ENCODE data around the gene CCDC88A.
A peak's percentile ranks its signal among the peaks of the same experiment; 100 is the strongest.

CCDC88A gene

DNA sequence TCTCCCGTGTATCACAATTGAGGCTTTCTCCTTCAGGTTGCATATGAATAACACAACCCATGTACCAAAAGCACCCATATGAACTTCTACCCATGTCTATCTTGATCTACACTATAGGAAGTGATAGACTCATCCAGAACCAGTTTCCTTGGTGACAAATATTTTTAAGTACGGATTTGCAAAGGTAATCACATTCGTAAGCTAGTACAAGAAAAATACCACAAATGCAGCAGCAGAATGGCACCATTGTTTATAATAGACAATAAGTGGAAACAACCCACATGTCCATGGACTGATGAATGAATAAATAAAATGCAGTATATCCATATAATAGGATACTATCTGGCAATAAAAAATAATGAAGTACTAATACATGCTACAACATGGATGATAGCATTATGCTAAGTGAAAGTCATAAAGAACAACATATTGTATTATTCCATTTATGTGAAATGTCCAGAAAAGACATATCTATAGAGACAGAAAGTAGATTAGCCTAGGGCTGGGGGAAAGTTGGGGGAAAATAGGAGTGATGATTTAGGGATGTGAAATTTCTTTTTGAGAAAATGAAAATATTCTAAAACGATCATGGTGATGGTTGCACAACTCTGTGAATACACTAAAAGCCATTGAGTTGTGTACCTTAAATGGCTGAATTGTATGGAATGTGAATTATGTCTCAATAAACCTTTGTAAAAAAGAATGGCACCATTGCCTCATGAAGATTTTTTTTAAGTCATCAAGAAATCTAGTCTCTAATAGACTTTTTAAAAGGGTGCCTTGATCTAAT lies 3.4 kb upstream of the CCDC88A start:
- DNase-seq (ENCODE audit: low read depth in 2 of 2) = no peak

DNA sequence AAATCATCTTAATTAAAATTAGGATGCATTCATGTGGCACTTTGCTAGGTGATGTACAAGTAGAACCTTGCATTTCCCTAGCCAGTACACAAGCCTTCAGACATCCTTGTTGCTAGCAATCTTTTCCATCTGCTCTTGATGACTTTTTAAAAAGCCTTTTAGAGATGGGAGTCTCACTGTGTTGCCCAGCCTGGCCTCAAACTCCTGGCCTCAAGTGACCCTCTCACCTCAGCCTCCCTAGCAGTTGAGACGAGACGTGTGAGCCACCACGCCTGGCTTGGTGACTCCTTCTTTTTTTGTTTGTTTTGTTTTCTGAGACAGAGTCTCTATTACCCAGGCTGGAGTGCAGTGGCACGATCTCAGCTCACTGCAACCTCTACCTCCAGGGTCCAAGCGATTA lies 1.7 kb upstream of the CCDC88A start:
- no peak for DNase-seq (ENCODE audit: low read depth in 2 of 2)

DNA sequence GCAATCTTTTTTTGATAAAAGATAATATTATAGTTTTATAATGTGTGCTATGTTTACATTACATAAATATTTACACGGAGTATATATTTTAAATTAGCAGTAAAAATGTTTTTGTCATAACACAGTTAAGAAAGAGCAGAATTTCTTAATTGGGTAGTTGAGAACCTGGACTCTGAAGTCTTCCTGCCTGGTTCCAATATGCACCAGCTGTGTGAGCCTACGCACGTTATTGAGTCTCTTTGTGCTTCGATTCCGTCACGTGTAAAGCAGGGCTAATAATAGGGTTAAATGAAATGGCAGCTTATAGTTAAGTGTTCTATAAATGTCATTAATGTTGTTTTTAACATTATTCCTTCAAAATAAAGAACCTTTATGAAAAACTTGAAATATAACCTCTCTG lies 1.2 kb upstream of the CCDC88A start:
- no peak for DNase-seq (ENCODE audit: low read depth in 2 of 2)

DNA sequence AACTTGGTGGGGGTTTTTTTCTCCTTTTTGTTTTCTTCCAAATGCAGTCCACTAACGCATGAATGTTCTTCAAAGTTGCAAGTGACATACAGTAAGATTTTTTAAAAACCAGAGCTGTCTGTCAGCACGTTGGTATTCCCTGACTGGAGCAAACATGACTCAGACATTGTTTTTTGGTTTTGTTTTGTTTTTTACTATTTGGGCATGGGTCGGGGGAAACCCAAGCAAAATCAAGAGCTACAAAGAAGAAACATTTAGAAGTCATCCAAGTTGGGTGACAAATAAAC lies 726 bp upstream of the CCDC88A start:
- no peak for DNase-seq (ENCODE audit: low read depth in 2 of 2)

DNA sequence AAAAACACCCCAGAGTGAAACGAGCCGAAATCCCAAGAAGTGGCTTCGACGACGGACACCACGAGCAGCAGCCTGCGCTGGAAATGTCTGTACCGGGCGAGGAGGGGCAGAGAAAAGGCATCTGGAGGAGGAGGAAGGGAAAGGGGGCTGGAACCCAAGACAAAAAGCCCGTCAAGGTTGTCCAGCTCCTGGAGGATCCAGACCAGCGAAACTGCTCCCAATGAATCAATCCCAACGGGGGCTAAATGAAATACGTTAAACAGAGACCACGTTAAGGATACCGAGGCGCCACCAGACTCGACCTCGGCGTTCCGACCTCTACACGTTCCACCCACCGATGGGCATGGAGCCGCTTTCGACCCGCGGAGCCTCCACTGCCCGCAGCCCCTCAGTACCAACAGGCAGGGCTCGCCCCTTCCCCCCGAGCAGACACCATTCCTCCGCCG lies 400 bp downstream of the CCDC88A start:
- peak in 1 of 2 donors; percentile 1 for DNase-seq (ENCODE audit: low read depth in 2 of 2)

DNA sequence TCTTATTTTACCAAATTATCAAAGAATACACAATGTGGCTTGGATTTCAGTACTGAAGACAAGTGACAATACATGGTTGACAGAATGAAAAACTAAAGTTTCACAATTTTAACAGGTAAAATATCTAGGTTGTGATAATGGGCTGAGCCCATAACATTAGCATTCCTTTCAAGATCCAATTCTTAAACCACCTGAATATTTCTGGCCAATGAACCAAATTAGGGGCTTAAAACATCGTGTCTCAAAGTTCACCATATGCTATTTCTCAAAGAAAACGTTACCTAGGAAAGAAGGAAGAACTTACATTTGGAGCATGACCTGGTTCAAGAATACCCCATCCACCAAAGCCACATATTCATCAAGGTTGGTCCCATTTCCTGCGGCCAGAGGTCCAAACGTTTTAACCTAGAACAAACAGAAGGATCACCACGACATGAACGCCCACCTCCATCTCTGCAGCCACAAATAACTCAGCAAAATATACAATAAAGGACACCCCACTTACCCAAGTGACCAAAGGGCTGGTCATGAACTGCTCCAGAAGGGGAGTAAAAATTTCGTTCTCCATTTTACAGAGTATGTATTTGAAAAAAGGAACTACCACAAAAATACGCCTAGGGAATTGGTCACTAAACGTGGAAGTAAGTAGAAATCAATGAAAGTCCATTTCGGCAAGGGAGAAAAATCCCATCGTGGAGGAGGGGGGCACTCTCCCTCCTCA lies 984 bp downstream of the CCDC88A start:
- no peak for DNase-seq (ENCODE audit: low read depth in 2 of 2)

DNA sequence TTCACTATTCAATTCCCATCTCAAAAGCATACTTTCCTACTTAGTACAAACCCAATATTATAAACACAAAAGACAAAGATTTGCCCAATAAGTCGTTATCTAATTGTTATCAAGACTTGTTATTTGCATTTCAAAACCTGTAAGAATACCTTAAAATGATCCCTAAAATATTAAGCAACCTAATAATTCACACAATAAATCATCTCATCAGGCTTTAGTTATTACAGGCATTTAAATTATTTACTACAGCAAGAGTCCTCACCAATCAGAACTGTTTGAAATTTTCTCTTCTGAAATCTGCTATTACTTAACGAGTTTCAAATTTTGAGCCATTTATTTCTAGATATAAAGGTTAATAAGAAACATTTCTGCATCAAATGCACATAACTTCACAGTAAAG lies 1.6 kb downstream of the CCDC88A start:
- no peak for DNase-seq (ENCODE audit: low read depth in 2 of 2)

DNA sequence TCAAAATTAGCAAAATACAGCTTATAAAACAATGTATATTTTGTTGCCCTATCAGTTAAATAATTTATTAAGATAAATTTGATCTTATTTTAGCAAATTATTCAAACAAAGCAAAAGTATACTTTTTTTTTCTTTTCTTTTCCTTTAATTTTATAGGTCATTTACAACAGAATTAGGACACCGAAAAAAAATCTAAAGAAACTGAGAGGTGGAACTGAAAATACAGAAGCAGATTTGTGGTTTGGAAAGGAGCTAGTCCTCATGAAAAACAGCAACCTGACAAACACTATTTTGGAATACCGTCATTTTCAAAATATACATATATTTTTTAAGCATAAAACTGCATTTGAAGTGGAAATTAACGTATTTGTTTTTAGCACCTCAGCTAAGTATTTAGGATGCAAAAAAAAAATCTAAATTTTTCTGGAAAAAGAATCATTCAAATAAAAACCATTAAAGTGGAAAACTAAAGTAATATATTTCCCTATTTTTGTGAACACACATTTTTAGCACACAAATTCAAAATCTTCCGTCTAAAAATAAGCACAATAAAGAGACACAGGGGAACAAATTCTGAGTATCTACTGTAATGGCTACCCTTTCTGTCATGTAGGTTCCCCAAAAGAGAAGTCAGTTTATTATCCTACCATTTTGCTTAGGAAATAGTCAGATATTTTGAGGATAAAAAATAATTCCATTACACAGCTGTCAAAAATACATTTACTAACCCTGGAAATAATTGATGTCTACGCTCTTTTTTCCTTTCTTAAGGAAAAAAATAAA lies 2.7 kb downstream of the CCDC88A start:
- DNase-seq (ENCODE audit: low read depth in 2 of 2) = no peak

DNA sequence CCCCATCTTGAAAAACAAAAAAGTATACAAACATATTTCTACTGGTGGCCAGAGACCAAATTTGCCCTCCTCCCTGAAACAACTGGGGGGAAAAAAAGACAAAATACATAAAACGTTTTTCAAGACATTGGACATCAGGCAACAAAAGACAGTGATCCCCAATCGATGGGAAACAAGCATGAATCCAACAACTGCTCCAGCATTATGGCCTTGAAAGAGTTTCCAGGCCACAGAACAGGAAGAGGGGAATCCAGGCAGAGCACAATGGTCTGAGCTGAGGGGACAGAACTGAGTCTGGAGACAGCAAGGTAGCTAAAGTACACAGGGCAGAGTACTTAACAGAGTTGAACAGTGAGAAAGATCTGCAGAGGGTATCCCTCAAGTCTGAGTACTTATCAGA lies 4.4 kb downstream of the CCDC88A start:
- no peak for DNase-seq (ENCODE audit: low read depth in 2 of 2)

DNA sequence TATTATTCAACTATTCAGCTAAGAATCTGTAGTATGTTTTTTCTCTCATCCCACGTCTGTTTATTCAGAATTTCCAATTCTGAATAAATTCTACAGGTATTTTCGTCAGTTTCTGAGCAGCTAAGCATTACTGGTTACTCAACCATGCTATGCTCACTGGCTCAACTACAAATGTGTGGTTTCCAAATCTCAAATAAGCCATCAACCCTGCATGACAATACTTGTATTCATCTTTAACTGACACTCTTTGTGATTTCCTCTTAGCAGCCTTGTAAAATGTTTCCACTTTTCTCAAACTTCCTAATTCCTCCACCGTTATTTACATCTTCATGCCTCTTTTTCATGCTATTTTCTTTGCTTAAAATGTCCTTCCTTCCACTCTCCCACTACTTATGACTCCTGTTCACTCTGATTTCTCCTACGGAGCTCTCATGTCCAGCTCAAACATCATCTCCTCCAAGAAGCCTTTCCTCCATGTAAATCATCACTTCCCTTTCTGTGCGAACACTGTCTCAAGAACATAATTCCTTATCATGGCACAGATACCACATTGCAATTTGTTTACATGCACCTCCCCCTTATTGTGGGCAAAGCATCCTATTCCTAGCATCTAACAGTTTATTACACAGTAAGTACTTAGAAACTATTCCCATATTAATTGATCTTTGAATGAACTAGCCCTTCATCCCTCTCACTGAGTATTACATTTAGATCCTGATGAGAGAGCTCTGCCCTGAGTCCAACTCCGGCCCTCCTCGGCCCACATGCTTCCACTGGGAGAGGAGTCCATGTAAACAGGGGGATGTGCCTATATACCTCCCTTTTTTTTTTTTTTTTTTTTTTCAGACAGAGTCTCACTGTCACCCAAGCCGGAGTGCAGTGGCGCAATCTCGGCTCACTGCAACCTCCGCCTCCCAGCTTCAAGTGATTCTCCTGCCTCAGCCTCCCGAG lies 10.5 kb downstream of the CCDC88A start:
- DNase-seq (ENCODE audit: low read depth in 2 of 2) = no peak

DNA sequence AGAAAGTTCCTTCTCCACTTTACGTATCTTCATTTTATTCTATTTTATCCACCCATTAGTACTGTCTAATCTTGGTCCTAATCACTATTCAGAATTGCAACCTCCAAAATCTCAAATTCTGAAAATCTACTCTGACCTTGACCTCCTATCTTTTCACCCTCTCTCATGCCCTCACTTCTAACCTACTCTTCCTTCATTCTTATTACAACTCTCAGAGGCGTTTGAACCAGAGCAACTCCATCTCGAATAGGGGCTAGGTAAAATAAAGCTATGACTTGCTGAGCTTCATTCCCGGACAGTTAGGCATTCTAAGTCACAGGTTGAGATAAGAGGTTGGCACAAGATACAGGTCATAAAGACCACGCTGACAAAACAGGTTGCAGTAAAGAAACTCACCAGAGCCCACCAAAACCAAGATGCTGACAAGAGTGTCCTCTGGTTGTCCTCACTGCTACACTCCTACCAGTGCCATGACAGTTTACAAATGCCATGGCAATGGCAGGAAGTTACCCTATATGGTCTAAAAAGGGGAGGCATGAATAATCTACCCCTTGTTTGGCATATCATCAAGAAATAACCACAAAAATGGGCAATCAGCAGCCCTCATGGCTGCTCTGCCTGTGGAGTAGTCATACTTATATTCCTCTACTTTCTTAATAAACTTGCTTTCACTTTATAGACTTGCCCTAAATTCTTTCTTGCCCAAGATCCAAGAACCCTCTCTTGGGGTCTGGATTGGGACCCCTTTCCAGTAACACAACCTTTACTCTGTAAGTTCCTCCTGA lies 11.4 kb downstream of the CCDC88A start:
- no peak for DNase-seq (ENCODE audit: low read depth in 2 of 2)

DNA sequence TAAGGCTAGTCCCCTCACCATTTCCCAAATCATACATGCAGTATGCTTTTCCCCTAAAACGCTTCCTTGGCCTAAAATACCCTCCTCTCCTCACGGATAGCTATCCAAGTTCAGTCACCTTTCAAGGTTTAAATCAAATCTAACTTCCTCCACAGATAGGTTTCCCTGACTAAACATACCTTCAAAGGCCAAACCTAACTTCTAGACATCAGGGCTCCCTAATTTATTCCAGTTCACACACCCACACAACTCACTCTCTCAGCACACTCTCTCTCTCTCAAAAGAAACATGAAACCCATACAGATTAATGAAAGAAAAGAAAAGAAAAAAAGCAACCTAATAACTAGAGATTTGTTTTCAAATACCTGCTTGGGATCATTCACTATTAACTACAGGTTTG lies 14.5 kb downstream of the CCDC88A start:
- DNase-seq (ENCODE audit: low read depth in 2 of 2) = no peak

DNA sequence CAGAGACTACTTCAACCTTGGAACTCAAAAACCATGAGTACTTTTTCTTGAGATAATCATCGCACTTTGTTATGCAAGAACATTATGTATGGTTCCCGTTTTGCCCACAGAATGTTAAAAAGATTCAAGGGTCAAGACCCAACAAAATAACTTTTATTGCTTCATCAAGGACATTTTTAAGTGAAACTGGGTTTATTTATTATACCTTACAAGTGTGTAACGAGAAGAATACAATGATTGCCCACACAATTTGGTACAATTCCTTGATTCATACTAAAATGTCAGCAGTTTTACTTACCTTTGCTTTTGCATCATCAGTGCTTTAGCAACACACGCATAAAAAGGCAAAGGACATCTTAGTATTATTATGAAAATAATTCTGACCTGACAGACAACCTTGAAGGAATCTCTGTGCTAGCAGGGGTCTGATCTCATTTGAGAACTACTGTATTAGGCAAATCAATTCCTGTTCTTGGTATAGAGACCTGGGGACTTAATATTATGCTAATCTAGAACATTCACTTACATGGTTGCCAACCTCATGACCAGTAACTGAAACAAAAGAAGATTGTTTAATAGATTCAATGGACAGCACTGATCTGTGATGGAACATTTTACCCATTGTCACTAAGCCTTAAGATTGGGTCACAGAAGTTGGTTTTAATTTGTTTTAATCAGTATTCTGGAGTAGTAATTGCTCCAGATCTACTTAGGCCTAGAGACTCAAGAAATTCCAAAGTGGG lies 16.2 kb downstream of the CCDC88A start:
- DNase-seq (ENCODE audit: low read depth in 2 of 2) = no peak

DNA sequence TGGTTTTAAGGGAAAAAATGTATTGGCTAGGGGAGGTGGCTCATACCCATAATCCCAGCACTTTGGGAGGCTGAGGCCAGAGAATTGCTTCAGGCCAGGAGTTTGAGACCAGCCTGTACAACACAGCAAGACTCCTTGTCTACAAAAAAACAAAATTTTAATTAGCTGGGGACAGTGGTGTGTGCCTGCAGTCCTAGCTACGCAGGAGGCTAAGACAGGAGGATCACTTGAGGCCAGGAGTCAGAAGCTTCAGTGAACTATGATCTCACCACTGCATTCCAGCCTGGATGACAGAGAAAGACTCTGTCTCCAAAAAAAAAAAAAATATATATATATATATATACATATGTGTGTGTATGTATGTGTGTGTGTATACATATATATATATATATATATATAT lies 18.5 kb downstream of the CCDC88A start:
- no peak for DNase-seq (ENCODE audit: low read depth in 2 of 2)

DNA sequence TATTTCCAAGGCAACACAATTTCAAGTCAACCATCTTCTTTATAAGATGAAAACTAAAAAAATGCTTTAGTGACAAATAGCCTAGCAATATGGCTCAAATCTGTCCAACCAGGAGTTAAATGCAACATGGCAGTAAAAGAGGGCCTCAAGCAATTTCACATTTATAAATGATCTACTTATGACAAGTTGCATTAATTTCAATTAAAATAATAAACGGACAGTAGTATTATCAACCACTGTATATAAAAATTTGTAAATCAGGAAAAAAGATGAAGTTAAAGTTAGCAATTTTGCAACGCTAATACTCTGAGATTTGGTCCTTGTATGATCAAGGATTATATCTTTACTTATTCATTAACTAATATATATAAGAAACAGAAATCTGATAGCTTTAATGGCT lies 19.3 kb downstream of the CCDC88A start:
- no peak for DNase-seq (ENCODE audit: low read depth in 2 of 2)

DNA sequence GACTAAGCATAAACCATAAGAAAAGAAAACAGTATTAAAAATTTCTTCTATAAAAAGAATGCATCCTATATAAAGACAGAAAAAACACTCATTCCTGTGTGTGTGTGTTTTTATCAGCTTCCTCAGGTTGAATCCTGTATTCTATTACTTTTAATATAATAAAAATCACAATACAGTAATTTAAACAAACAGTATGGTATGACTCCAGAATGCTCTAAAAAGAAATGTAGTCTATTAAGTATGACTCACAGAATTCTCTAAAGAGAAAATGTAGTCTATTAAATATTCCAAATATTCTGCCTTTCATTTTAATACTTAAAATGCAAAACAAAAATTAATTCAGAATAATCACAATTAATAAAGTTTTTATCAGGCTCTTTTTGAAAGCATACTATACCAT lies 19.8 kb downstream of the CCDC88A start:
- DNase-seq (ENCODE audit: low read depth in 2 of 2) = no peak

DNA sequence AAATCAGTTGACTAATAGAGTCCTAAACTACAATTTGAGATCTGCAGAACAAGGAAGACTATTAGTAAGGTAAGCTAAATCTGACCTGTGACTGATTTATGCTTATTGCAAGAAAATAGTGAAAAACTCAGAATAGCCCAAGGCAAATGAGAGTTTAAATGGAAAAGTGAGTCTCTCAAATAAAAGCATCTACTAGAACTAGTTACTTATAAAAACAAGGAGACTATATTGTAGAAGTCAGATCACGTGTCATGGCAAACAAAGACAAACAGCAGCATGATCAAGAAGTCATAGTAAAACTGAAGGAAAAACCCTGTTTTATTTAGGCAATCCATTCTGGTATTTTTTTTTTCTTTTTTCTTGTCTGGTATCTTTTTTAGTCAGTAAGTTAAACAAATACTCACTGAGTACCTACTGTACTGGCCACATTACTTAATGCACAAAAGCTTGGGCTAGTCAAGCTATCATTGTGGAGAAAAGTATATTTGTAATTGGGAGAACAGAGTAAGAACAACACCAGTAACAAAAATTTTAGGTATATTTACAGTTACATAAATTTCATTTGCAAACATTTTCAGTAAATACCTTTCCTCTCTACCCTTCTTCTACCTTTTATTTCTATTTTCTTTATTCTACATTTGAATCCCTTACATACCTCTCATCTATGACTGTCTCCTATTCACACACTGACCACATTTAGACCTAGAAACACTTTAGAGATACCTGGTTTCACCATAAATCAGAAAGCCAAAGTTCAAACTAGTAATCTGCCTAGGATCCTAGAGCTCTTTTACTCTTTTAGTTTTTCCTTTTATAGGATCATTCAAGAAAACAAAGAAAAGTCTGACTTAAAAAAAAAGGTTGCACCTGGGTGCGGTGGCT lies 23.7 kb downstream of the CCDC88A start:
- DNase-seq (ENCODE audit: low read depth in 2 of 2) = no peak

DNA sequence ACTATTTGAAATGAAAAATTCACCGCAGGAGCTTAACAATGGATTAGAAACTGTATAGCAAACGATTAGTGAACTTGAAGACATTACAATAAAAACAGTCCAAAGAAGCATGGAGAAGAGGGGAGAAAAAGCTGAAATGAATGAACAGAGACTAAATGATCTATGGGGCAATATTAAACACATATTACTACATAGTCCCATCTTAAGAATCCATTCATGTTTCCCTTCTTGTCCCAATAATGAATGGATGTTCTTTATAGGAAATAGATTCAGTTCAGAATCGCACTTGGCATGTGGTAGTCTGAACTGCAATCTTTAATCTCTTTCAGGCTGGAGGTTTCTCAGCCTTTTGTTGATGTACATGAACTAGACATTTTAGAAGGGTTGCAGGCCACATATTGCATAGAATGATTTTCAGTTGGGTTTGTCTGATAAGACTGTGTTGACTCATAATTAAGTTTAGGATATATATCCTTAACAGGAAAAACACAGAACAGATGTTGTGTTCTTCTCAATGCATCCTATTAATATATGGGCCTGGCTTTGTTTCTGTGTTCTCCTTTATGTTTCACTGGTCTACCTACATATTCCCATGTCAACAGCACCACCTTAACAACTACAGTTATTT lies 27.9 kb downstream of the CCDC88A start:
- no peak for DNase-seq (ENCODE audit: low read depth in 2 of 2)

DNA sequence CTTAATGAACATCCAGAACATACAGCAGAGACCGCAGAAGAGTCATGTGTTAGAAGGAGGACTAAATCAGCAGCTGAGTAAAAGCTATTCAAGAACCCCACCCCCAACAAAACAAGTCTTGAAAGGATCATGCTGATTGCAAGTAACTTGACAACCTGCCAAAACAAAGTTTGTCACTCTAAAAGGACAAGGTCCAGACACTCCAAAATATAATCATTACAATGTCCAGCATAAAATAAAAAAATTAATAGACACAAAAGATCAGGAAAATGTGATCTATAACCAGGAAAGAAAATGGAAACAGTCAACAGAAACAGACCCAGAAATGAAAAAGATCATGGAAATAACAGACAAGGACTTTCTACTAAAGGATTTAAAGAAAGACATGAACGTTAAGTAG lies 28.5 kb downstream of the CCDC88A start:
- DNase-seq (ENCODE audit: low read depth in 2 of 2) = no peak

Data from stimulated activated CD4-positive, alpha-beta T cell treated with anti-CD3 and anti-CD28 coated beads, Interleukin-1b, Interleukin-23, amount 100 ng/mL, for 1 hour (primary cell).